Measurements from ENCODE around the gene PIGV.

DNA sequence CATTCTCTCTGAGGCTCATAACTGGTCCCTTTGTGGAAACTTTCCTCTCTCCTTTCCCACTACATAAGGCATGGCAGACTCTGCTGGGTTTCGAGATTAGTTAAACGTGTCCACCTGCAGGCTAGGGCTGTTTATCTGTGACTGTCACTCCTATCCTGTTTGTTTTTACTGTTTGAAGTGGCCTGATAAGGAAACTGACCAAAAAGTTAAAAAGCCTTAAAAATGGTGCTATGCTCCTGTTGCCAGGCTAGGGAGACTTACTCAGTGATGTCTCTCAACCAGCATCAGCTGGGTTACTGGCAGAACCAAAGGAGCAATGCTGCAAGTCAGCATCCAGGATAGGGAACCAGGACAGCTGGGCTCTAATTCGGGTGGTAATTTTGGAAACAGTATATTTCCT, 3.9 kb downstream of the PIGV start:
- TF ChIP-seq, protein P1, sequence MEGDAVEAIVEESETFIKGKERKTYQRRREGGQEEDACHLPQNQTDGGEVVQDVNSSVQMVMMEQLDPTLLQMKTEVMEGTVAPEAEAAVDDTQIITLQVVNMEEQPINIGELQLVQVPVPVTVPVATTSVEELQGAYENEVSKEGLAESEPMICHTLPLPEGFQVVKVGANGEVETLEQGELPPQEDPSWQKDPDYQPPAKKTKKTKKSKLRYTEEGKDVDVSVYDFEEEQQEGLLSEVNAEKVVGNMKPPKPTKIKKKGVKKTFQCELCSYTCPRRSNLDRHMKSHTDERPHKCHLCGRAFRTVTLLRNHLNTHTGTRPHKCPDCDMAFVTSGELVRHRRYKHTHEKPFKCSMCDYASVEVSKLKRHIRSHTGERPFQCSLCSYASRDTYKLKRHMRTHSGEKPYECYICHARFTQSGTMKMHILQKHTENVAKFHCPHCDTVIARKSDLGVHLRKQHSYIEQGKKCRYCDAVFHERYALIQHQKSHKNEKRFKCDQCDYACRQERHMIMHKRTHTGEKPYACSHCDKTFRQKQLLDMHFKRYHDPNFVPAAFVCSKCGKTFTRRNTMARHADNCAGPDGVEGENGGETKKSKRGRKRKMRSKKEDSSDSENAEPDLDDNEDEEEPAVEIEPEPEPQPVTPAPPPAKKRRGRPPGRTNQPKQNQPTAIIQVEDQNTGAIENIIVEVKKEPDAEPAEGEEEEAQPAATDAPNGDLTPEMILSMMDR (IDR thresholded peaks at IDR 0.05; ENCODE audit: low read depth, low read length, poor library complexity, severe bottlenecking), result no peak
- no peak for TF ChIP-seq EZH2phosphoT487 (IDR thresholded peaks at IDR 0.05; ENCODE audit: borderline replicate concordance, low read length)
